DMS53 treated with DMSO at 0.1 percent for 48 hours (cell line): Measurements from ENCODE around the gene RNF215.
A peak's percentile ranks its signal among the peaks of the same experiment; 100 is the strongest.

Experiments used
- DNase-seq: peaks from one replicate; lab custom pipeline; 2025; ENCODE audit not compliant: unreplicated experiment; lab: John Stamatoyannopoulos, UW

The RNF215 gene

GRCh38 chr22:30397656-30398635 is 10.7 kb upstream of the RNF215 start:
- DNase-seq = no peak

- DNase-seq = peak; percentile 2
These were observed 9.9 kb upstream of the RNF215 start, which contains the start of gene SEC14L2 for GRCh38 chr22:30396871-30397655. SEC14L2 (plus strand) TSS chr22:30397018; CDS start chr22:30397117, 99 bp downstream.

DNA sequence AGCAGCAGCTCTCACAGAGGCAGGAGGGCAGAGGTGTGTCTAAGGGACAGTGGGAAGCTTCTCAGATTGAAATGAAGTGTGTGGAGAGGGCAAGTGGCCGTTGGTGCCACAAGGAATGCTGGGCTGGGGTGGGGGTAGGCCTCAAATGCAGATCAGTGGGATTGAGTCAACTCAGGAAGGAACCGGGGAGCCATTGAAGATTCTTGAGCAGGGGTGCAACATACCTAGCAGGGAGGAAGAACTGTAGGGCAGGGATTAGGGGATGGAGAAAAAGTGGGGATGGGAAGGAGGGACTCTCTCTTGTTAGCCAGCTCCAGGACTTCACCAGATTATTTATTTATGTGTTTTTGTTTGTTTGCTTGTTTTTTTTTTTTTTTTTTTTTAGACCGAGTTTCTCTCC is 6.7 kb upstream of the RNF215 start:
- DNase-seq = no peak

- no peak for DNase-seq
These were observed 6.1 kb upstream of the RNF215 start for GRCh38 chr22:30393322-30393680.

GRCh38 chr22:30392661-30393321 is 5.6 kb upstream of the RNF215 start:
- no peak for DNase-seq

- DNase-seq = peak; percentile 43
These were observed 3.9 kb upstream of the RNF215 start for GRCh38 chr22:30390974-30391691.

- DNase-seq = no peak
These were observed 627 bp downstream of the RNF215 start for GRCh38 chr22:30386608-30386959.

GRCh38 chr22:30385942-30386341 is 1.3 kb downstream of the RNF215 start:
- no peak for DNase-seq

DNA sequence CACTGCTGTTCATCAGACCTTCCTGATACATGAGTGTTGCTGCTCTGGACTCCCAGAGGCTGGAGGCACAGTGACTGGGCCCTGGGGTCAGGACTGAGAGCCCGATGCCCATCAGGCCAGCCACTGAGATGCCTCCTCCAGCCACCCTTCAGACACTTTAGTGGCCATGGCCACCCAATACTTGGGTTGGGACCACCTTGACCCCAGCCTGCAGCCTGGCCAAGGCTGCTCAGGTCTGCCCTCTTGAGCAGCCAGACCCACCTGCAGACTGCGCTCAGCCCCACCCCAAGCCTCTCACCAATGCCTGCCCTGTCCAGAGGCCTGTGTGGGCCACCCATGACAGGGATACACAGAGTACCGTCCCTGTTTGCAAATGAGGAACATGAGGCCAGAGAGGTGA is 4.2 kb downstream of the RNF215 start:
- no peak for DNase-seq

DNA sequence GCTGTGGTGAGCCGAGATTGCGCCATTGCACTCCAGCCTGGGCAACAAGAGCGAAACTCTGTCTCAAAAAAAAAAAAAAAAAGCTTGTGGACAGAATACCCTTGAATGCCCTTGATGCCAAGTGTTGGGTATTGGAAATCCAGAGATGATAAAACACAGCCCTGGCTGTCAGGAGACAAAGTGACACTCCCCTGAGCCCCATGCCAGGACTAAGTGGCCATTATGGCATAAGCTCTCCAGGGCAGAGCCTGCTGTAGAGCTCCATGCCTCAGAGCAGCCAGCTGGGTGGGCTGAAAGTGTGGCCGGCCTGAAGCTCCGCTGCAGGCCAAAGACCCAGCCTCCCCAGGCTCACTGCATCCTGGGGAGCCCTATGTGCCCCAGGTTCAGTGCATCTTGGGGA is 4.9 kb downstream of the RNF215 start:
- DNase-seq = no peak

- no peak for DNase-seq
These were observed 5.9 kb downstream of the RNF215 start for GRCh38 chr22:30381264-30381663.

GRCh38 chr22:30380011-30380410 is 7.2 kb downstream of the RNF215 start:
- no peak for DNase-seq

DNA sequence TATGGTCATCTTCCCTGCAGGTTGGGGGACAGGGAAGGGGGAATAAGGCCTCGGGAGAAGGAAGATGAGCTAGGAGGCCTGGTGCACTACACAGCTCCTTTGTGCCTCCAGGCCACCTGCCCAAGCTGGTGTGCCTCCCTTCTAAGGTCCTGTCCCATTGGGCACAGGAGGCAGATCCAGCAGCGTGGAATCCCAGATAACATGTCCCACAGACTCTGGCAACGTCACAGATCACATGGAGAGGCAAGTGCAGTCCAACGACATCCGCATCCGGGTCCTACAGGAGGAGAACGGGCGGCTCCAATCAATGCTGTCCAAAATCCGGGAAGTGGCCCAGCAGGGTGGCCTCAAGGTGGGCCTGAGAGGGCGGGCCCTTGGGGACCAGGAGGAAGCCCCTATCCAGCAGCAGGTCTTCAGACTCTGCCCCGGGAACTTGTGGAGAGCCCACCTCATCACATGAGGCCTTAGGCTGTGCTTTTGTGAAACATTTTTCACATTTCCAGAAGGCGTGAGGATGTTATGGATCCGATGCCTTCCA is 11.8 kb downstream of the RNF215 start:
- DNase-seq = no peak

DNA sequence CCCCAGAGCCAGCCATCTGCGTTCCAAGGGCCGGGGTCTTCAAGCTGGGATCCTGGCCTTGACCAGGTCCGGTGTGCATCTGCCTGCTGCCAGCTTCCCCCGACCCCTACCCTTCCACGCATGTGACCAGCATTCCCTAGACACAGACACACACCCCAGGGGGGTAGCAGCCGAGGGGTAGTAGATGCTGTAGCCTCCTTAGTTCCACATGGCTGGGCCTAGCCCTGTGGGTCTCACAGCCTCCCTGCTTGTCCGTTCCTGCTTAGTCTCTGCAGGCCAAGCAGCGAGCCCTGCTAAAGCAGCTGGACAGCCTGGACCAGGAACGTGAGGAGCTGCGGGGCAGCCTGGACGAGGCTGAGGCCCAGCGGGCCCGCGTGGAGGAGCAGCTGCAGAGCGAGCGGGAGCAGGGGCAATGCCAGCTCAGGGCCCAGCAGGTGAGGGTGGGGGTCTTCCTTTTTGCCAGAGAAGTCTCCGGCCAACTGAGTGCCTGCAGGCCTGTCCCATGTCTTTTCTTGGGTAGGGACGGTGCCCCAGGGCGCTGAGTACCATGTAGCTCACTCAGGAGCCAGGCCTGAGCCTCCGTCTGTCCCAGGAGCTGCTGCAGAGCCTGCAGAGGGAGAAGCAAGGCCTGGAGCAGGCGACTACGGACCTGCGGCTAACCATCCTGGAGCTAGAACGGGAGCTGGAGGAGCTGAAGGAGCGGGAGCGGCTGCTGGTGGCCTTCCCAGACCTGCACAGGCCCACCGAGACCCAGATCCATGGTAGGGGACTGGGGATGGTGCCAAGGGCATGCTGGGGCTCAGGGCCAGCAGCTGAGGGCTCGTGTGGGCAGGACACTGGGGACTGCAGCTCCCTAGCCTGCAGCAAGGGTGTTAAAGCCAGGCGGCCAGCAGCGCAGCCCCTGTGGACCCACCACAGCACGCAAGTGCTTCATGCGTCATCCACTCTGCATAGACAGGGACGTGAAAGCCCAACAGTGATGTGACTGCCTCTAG is 13.6 kb downstream of the RNF215 start:
- no peak for DNase-seq

- no peak for DNase-seq
These were observed 14.3 kb downstream of the RNF215 start for GRCh38 chr22:30372915-30373314.

GRCh38 chr22:30371981-30372380 is 15.2 kb downstream of the RNF215 start:
- peak; percentile 36 for DNase-seq

GRCh38 chr22:30371321-30371720 is 15.9 kb downstream of the RNF215 start:
- no peak for DNase-seq

- no peak for DNase-seq
These were observed 16.5 kb downstream of the RNF215 start for GRCh38 chr22:30370641-30371230.

GRCh38 chr22:30368420-30368819 is 18.8 kb downstream of the RNF215 start:
- no peak for DNase-seq
